Caco-2 (cell line): ENCODE data around the gene ABHD17C. TPM values are rescaled to one million over a fixed set of nuclear protein-coding genes. Genes with fewer than 3 reads are reported as not detected.

Experiments used
- BruUV-seq: library from RNA; stranded (reverse); fragments of 400-500 nt; replicated peaks from 2 replicates; lab custom pipeline; 2021; lab: Mats Ljungman, UMichigan
- CTCF ChIA-PET: fragments of 300-600 bp; sonication (Branson Sonifier 250); formaldehyde crosslinking; loops from one replicate; lab custom pipeline; 2022; ENCODE audit warnings: antibody characterized with exemption; lab: Charles Lee
- POLR2A ChIA-PET: fragments of 300-600 bp; sonication (Branson Sonifier 250); formaldehyde crosslinking; loops from one replicate; lab custom pipeline; 2022; ENCODE audit warnings: antibody characterized with exemption; lab: Charles Lee
- DNase-seq, 2 experiments: peaks; one replicate each; pipeline versions ENCODE4 v3.0.0 to v3.0.0-alpha.2; 2020 to 2022
- H3K27me3 ChIP-seq: replicated peaks from 2 replicates; pipeline ENCODE4 v1.6.0; 2011; ENCODE audit warnings: low read length; ENCODE audit not compliant: control insufficient read depth, insufficient read depth
- H3K36me3 ChIP-seq: 2 replicates; pipeline ENCODE4 v1.5.1; 2011; ENCODE audit warnings: low read length; ENCODE audit not compliant: control insufficient read depth, insufficient read depth
- H3K4me1 ChIP-seq: fragments of 250-450 bp; sonication (Bioruptor Pico); 2 replicates; pipeline ENCODE4 v1.5.1; 2020; ENCODE audit warnings: mild to moderate bottlenecking
- H3K4me3 ChIP-seq: 2 replicates; pipeline ENCODE4 v1.5.1; 2011; ENCODE audit warnings: low read depth, mild to moderate bottlenecking, control low read depth, low read length
- H3K9me3 ChIP-seq: fragments of 250-450 bp; sonication (Bioruptor Pico); 2 replicates; pipeline ENCODE4 v1.5.1; 2020; ENCODE audit warnings: mild to moderate bottlenecking, moderate library complexity
- H3K27ac Mint-ChIP-seq: one replicate; pipeline ENCODE4 v1.8.0; 2022; ENCODE audit warnings: mixed read lengths; ENCODE audit not compliant: unreplicated experiment
- H3K27me3 Mint-ChIP-seq: one replicate; pipeline ENCODE4 v1.8.0; 2022; ENCODE audit warnings: mixed read lengths; ENCODE audit not compliant: insufficient read depth, unreplicated experiment
- H3K36me3 Mint-ChIP-seq: one replicate; pipeline ENCODE4 v1.8.0; 2022; ENCODE audit warnings: mild to moderate bottlenecking, mixed read lengths; ENCODE audit not compliant: insufficient read depth, unreplicated experiment
- H3K4me1 Mint-ChIP-seq: one replicate; pipeline ENCODE4 v1.8.0; 2022; ENCODE audit warnings: low read depth, mixed read lengths; ENCODE audit not compliant: unreplicated experiment
- H3K4me3 Mint-ChIP-seq: one replicate; pipeline ENCODE4 v1.8.0; 2022; ENCODE audit warnings: mild to moderate bottlenecking, moderate library complexity, mixed read lengths; ENCODE audit not compliant: unreplicated experiment
- H3K9me3 Mint-ChIP-seq: one replicate; pipeline ENCODE4 v1.8.0; 2022; ENCODE audit warnings: mixed read lengths; ENCODE audit not compliant: unreplicated experiment
- intact Hi-C: fragments of 100-400 bp; cut with micrococcal nuclease; formaldehyde crosslinking; loops from one replicate; pipeline ENCODE4 v1.10.0; 2022; ENCODE audit not compliant: unreplicated experiment
- total RNA-seq: library from RNA; stranded (reverse); gene quantifications from 2 replicates; pipeline ENCODE4 v1.2.3, GENCODE V29; 2022
- TF ChIP-seq, protein P1 (sequence below), 2 experiments: fragments of 200-600 bp in 1 of 2; IDR thresholded peaks; 1 replicate in 1 of 2; 2 replicates in 1 of 2; pipeline versions ENCODE4 v1.5.1 to v1.8.0; 2011 to 2022; ENCODE audit warnings: antibody characterized with exemption in 1 of 2, control low read depth in 1 of 2, inconsistent platforms in 1 of 2, low read depth in 1 of 2, low read length in 1 of 2, mild to moderate bottlenecking in 1 of 2, moderate library complexity in 1 of 2; ENCODE audit not compliant: insufficient read depth in 1 of 2, severe bottlenecking in 1 of 2, unreplicated experiment in 1 of 2

The ABHD17C gene
- total RNA-seq, 1 experiment from 2014 or later: 25.0 TPM

DNA sequence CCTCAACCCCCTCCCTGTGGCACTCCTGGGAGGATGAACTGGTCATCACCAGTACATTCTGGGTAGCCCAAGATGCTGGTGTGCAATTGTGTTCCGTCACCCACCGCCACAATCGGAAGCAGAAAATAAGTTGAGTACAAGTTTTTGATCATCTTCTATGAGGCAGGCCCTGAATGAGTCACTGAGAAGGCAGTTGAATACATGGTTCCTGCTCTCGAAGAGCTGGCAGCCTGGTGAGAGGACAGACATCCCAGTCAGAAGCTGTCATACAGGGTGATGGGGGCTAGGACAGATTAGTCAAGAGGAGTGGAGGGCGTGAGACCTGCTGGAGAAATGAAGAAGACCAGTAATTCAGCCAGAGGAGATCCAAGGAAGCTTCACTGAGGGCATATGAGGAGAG is 90.2 kb downstream of the ABHD17C start:
- Histone ChIP-seq H3K36me3 (no peaks in the 10 kb centered on the region), H3K9me3 (no peaks in the 10 kb centered on the region), H3K4me1 (no peaks in the 10 kb centered on the region), H3K27me3 (no peaks in the 10 kb centered on the region), H3K4me3 (no peak overlapping the region)
- DNase-seq: no peak
- no peaks in the 10 kb centered on the region for H3K36me3 Mint-ChIP-seq
- intact Hi-C loops: no loop called here
- H3K4me1 Mint-ChIP-seq: no peaks in the 10 kb centered on the region
- TF ChIP-seq, protein P1, sequence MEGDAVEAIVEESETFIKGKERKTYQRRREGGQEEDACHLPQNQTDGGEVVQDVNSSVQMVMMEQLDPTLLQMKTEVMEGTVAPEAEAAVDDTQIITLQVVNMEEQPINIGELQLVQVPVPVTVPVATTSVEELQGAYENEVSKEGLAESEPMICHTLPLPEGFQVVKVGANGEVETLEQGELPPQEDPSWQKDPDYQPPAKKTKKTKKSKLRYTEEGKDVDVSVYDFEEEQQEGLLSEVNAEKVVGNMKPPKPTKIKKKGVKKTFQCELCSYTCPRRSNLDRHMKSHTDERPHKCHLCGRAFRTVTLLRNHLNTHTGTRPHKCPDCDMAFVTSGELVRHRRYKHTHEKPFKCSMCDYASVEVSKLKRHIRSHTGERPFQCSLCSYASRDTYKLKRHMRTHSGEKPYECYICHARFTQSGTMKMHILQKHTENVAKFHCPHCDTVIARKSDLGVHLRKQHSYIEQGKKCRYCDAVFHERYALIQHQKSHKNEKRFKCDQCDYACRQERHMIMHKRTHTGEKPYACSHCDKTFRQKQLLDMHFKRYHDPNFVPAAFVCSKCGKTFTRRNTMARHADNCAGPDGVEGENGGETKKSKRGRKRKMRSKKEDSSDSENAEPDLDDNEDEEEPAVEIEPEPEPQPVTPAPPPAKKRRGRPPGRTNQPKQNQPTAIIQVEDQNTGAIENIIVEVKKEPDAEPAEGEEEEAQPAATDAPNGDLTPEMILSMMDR (IDR thresholded peaks at IDR 0.05; ENCODE audit: insufficient read depth in 1 of 2, low read depth in 1 of 2, low read length in 1 of 2, severe bottlenecking in 1 of 2, unreplicated experiment in 1 of 2): no peak
- no TSS peak for BruUV-seq
- ChIA-PET POLR2A (no interaction called here), CTCF (interaction anchor here (0.6 kb wide), 1 partner anchor 348 kb away, joined by 3 read pairs; no protein-coding TSS in a partner anchor)
- no peaks in the 10 kb centered on the region for H3K9me3 Mint-ChIP-seq
- no peak overlapping the region for H3K4me3 Mint-ChIP-seq
- H3K27me3 Mint-ChIP-seq: no peaks in the 10 kb centered on the region
- no peak overlapping the region for H3K27ac Mint-ChIP-seq

DNA sequence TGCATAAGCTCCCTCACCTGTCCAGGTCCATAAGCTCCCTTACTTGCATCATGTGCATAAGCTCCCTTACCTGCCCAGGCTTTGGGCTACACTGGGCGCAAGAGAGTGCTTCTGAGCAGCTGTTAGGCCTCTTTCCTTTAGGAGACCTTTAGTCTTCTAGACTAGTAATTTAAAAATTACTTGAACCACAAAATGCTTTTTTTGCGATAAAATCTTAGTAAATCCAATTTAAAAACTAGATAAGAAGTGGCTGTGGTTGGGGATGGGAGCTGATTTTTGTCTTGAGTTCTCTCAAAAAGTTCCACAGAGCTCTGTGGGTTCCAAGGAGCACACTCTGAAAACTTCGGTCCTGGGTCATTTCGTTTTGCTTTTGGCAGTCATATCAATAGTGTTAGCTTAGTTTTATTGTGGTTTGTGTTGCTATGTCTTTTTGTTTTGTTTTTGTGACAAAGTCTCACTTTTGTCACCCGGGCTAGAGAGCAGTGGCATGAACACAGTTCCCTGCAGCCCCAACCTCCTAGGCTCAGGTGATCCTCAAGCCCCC is 90.8 kb downstream of the ABHD17C start:
- Mint-ChIP-seq H3K4me1 (no peaks in the 10 kb centered on the region), H3K27ac (no peak overlapping the region), H3K9me3 (no peaks in the 10 kb centered on the region), H3K4me3 (no peak overlapping the region), H3K36me3 (no peaks in the 10 kb centered on the region), H3K27me3 (peaks cover 4% of the 10 kb centered on the region)
- no peaks in the 10 kb centered on the region for H3K9me3 ChIP-seq
- no peak overlapping the region for H3K4me3 ChIP-seq
- POLR2A ChIA-PET: no interaction called here
- DNase-seq: no peak
- TF ChIP-seq, protein P1 (IDR thresholded peaks at IDR 0.05; ENCODE audit: insufficient read depth in 1 of 2, low read depth in 1 of 2, low read length in 1 of 2, severe bottlenecking in 1 of 2, unreplicated experiment in 1 of 2): no peak
- no TSS peak for BruUV-seq
- CTCF ChIA-PET: interaction anchor here (0.6 kb wide), 1 partner anchor 347 kb away, joined by 3 read pairs; no protein-coding TSS in a partner anchor
- no peaks in the 10 kb centered on the region for H3K27me3 ChIP-seq
- no peaks in the 10 kb centered on the region for H3K36me3 ChIP-seq
- H3K4me1 ChIP-seq: no peaks in the 10 kb centered on the region
- intact Hi-C loops: no loop called here

DNA sequence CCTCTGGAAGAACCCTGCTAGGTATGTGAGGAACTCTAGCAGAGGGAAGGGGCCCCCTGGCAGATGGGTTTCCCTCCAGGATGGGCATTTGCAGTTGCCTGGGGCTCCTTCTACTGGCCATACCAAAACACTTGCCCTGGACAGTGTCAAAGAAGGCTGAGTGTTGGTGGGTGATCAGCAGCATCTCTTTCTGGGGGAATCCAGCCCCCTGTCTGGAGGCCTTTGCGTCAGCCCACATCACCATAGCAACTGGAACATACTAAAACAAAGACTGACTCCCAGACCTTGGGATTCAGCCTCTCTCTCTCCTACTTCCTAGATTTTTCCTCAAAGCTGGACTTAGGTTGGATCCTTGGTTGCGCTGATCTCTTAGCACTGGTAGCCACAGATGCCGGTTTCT is 92.2 kb downstream of the ABHD17C start:
- H3K27me3 Mint-ChIP-seq: peaks cover 5% of the 10 kb centered on the region
- H3K9me3 Mint-ChIP-seq: no peaks in the 10 kb centered on the region
- no peaks in the 10 kb centered on the region for H3K4me1 ChIP-seq
- POLR2A ChIA-PET: no interaction called here
- H3K27me3 ChIP-seq: no peaks in the 10 kb centered on the region; the same call in 1 of the 2 replicates
- DNase-seq: no peak
- H3K36me3 Mint-ChIP-seq: no peaks in the 10 kb centered on the region
- H3K4me1 Mint-ChIP-seq: no peaks in the 10 kb centered on the region
- no peak overlapping the region for H3K4me3 ChIP-seq
- BruUV-seq: no TSS peak
- TF ChIP-seq, protein P1 (IDR thresholded peaks at IDR 0.05; ENCODE audit: insufficient read depth in 1 of 2, low read depth in 1 of 2, low read length in 1 of 2, severe bottlenecking in 1 of 2, unreplicated experiment in 1 of 2): no peak
- no peaks in the 10 kb centered on the region for H3K9me3 ChIP-seq
- H3K27ac Mint-ChIP-seq: no peak overlapping the region
- H3K4me3 Mint-ChIP-seq: no peak overlapping the region
- CTCF ChIA-PET: no interaction called here
- intact Hi-C loops: no loop called here
- H3K36me3 ChIP-seq: no peaks in the 10 kb centered on the region
